Glomerular visceral epithelial cell (primary cell): ENCODE results near the gene ISG15.
"Not testable (repeated sequence)": the region's sequence is repeated elsewhere in the genome, so short reads cannot be mapped to it uniquely, and the experiment has no call there.

ENCODE experiments used
- DNase-seq: peaks from one replicate; pipeline ENCODE4 v3.0.0-alpha.2; 2016; ENCODE audit errors: extremely low spot score

The ISG15 gene

GRCh38 chr1:1011396-1011949, 1.8 kb upstream of the ISG15 start:
- no peak for DNase-seq

GRCh38 chr1:1012736-1013104, 577 bp upstream of the ISG15 start:
- DNase-seq, result not testable (repeated sequence)

- no peak for DNase-seq
Observed at GRCh38 chr1:1013922-1014648, 788 bp downstream of the ISG15 start.

GRCh38 chr1:1014799-1015681, 1.7 kb downstream of the ISG15 start:
- DNase-seq, result no peak

GRCh38 chr1:1017397-1018320, 4.4 kb downstream of the ISG15 start:
- DNase-seq, result not testable (repeated sequence)

GRCh38 chr1:1018321-1018685, 5.0 kb downstream of the ISG15 start:
- DNase-seq, result not testable (repeated sequence)

- DNase-seq, result peak; percentile 95
Observed at GRCh38 chr1:1019122-1019999, 6.1 kb downstream of the ISG15 start.

GRCh38 chr1:1020000-1020404, 6.7 kb downstream of the ISG15 start, which contains the start of gene AGRN:
Gene AGRN, plus strand, starts transcription at chr1:1020120. Its CDS starts 53 bp downstream, at chr1:1020173.
- DNase-seq, result peak; percentile 38

- DNase-seq, result peak; percentile 56
Observed at GRCh38 chr1:1020415-1021009, 7.2 kb downstream of the ISG15 start.

- peak; percentile 93 for DNase-seq
Observed at GRCh38 chr1:1021010-1021919, 8.0 kb downstream of the ISG15 start.

GRCh38 chr1:1021920-1022259, 8.6 kb downstream of the ISG15 start:
- peak; percentile 86 for DNase-seq

- DNase-seq, result no peak
Observed at GRCh38 chr1:1022302-1023009, 9.2 kb downstream of the ISG15 start.

- DNase-seq, result no peak
Observed at GRCh38 chr1:1023700-1024099, 10.4 kb downstream of the ISG15 start.

- DNase-seq, result no peak
Observed at GRCh38 chr1:1024149-1024770, 11.0 kb downstream of the ISG15 start.

- DNase-seq, result peak; percentile 88
Observed at GRCh38 chr1:1024771-1025699, 11.7 kb downstream of the ISG15 start.

GRCh38 chr1:1025730-1026129, 12.4 kb downstream of the ISG15 start:
- DNase-seq, result no peak
